H9 (cell line): ENCODE measurements around the gene ENTREP3. TPM values are rescaled to one million over a fixed set of nuclear protein-coding genes. Genes with fewer than 3 reads are reported as not detected.
A peak's percentile ranks its signal among the peaks of the same experiment; 100 is the strongest.

Experiments
- DNase-seq: peaks from one replicate; pipeline ENCODE4 v3.0.0-alpha.2; 2017
- H2AFZ ChIP-seq: one replicate; pipeline ENCODE4 v1.6.1; 2013; ENCODE audit warnings: mild to moderate bottlenecking, low read length, control low read depth, moderate library complexity
- H2AK5ac ChIP-seq: 2 replicates; pipeline ENCODE4 v1.6.1; 2013; ENCODE audit warnings: low read length, control low read depth, mixed read lengths; ENCODE audit not compliant: insufficient read length
- H2BK120ac ChIP-seq: one replicate; pipeline ENCODE4 v1.6.1; 2013; ENCODE audit warnings: low read depth, mild to moderate bottlenecking, low read length, control low read depth, inconsistent platforms; ENCODE audit not compliant: poor library complexity, severe bottlenecking
- H2BK12ac ChIP-seq: 2 replicates; pipeline ENCODE4 v1.6.1; 2013; ENCODE audit warnings: low read length, control low read depth, mixed read lengths, low read depth; ENCODE audit not compliant: insufficient read length
- H2BK15ac ChIP-seq: 2 replicates; pipeline ENCODE4 v1.6.1; 2013; ENCODE audit warnings: low read depth, low read length, control low read depth
- H2BK20ac ChIP-seq: one replicate; pipeline ENCODE4 v1.6.1; 2013; ENCODE audit warnings: low read depth, mild to moderate bottlenecking, low read length, control low read depth, inconsistent platforms; ENCODE audit not compliant: poor library complexity, severe bottlenecking
- H2BK5ac ChIP-seq: 2 replicates; pipeline ENCODE4 v1.6.1; 2013; ENCODE audit warnings: low read length, control low read depth, mixed read lengths; ENCODE audit not compliant: insufficient read length
- H3K14ac ChIP-seq: 2 replicates; pipeline ENCODE4 v1.6.1; 2013; ENCODE audit warnings: low read length, control low read depth; ENCODE audit not compliant: insufficient read depth
- H3K18ac ChIP-seq: 2 replicates; pipeline ENCODE4 v1.6.1; 2013; ENCODE audit warnings: low read depth, mild to moderate bottlenecking, mixed read lengths, low read length, control low read depth; ENCODE audit not compliant: insufficient read length
- H3K23ac ChIP-seq: 2 replicates; pipeline ENCODE4 v1.6.1; 2013; ENCODE audit warnings: low read length, control low read depth, mixed read lengths, low read depth; ENCODE audit not compliant: insufficient read length
- H3K23me2 ChIP-seq: 2 replicates; pipeline ENCODE4 v1.6.1; 2013; ENCODE audit warnings: low read depth, mild to moderate bottlenecking, mixed read lengths, low read length, control low read depth; ENCODE audit not compliant: insufficient read length, poor library complexity, severe bottlenecking
- H3K27ac ChIP-seq: 2 replicates; pipeline ENCODE4 v1.5.1; 2013; ENCODE audit warnings: low read length, control low read depth, mixed read lengths, low read depth; ENCODE audit not compliant: insufficient read length
- H3K27me3 ChIP-seq: 2 replicates; pipeline ENCODE4 v1.6.1; 2013; ENCODE audit warnings: low read length, control low read depth, inconsistent platforms; ENCODE audit not compliant: insufficient read depth
- H3K4ac ChIP-seq: 2 replicates; pipeline ENCODE4 v1.6.1; 2013; ENCODE audit warnings: low read depth, mild to moderate bottlenecking, control low read depth, inconsistent platforms, low read length, moderate library complexity
- H3K4me1 ChIP-seq: 2 replicates; pipeline ENCODE4 v1.6.1; 2013; ENCODE audit warnings: low read length, control low read depth, inconsistent platforms; ENCODE audit not compliant: insufficient read depth
- H3K4me2 ChIP-seq: 2 replicates; pipeline ENCODE4 v1.6.1; 2013; ENCODE audit warnings: low read length, control low read depth, mixed read lengths; ENCODE audit not compliant: insufficient read length, insufficient read depth
- H3K56ac ChIP-seq: 2 replicates; pipeline ENCODE4 v1.6.1; 2013; ENCODE audit warnings: low read depth, mild to moderate bottlenecking, mixed read lengths, low read length, control low read depth; ENCODE audit not compliant: insufficient read length
- H3K79me1 ChIP-seq: 2 replicates; pipeline ENCODE4 v1.6.1; 2013; ENCODE audit warnings: low read depth, mild to moderate bottlenecking, moderate library complexity, low read length, control low read depth, inconsistent platforms; ENCODE audit not compliant: insufficient read depth, poor library complexity, severe bottlenecking
- H3K79me2 ChIP-seq: 2 replicates; pipeline ENCODE4 v1.6.1; 2013; ENCODE audit warnings: low read length, control low read depth, inconsistent platforms; ENCODE audit not compliant: insufficient read depth
- H3K9ac ChIP-seq: 2 replicates; pipeline ENCODE4 v1.6.1; 2013; ENCODE audit warnings: low read length, control low read depth, mixed read lengths; ENCODE audit not compliant: insufficient read length; ENCODE audit errors: extremely low read depth
- H3K9me3 ChIP-seq: one replicate; pipeline ENCODE4 v1.6.1; 2013; ENCODE audit warnings: low read depth, low read length, inconsistent platforms; ENCODE audit not compliant: control insufficient read depth
- H3T11ph ChIP-seq: one replicate; pipeline ENCODE4 v1.6.1; 2013; ENCODE audit warnings: mild to moderate bottlenecking, low read length, control low read depth, inconsistent platforms
- H4K20me1 ChIP-seq: one replicate; pipeline ENCODE4 v1.6.1; 2013; ENCODE audit not compliant: control insufficient read depth, insufficient read length, insufficient read depth
- H4K5ac ChIP-seq: 2 replicates; pipeline ENCODE4 v1.6.1; 2013; ENCODE audit warnings: low read depth, mild to moderate bottlenecking, mixed read lengths, low read length, control low read depth; ENCODE audit not compliant: insufficient read length
- H4K8ac ChIP-seq: replicated peaks from 2 replicates; pipeline ENCODE4 v1.6.1; 2013; ENCODE audit warnings: low read length, control low read depth, mixed read lengths, low read depth; ENCODE audit not compliant: insufficient read length
- H4K91ac ChIP-seq: 2 replicates; pipeline ENCODE4 v1.6.1; 2013; ENCODE audit warnings: low read depth, mild to moderate bottlenecking, moderate library complexity, mixed read lengths, low read length, control low read depth; ENCODE audit not compliant: insufficient read length
- H3K27ac Mint-ChIP-seq, 3 experiments: 2 replicates in 2 of 3; 3 replicates in 1 of 3; pipeline ENCODE4 v1.8.0; 2020 to 2021; ENCODE audit warnings: mixed read lengths in 3 of 3, mild to moderate bottlenecking in 1 of 3, moderate library complexity in 1 of 3
- H3K27me3 Mint-ChIP-seq: 2 replicates; pipeline ENCODE4 v1.8.0; 2021; ENCODE audit warnings: low read depth, mild to moderate bottlenecking, moderate library complexity, mixed read lengths
- H3K36me3 Mint-ChIP-seq, 3 experiments: 2 replicates in 2 of 3; 3 replicates in 1 of 3; pipeline ENCODE4 v1.8.0; 2020 to 2021; ENCODE audit warnings: low read depth in 3 of 3, mixed read lengths in 3 of 3; ENCODE audit not compliant: insufficient read depth in 1 of 3
- H3K4me1 Mint-ChIP-seq, 2 experiments: 2 replicates each; pipeline ENCODE4 v1.8.0; 2020; ENCODE audit warnings: mixed read lengths in 2 of 2
- H3K4me3 Mint-ChIP-seq, 2 experiments: 2 replicates in 1 of 2; 3 replicates in 1 of 2; pipeline ENCODE4 v1.8.0; 2020 to 2021; ENCODE audit warnings: mild to moderate bottlenecking in 2 of 2, mixed read lengths in 2 of 2, moderate library complexity in 1 of 2
- H3K9me3 Mint-ChIP-seq, 2 experiments: 2 replicates in 1 of 2; 3 replicates in 1 of 2; pipeline ENCODE4 v1.8.0; 2020; ENCODE audit warnings: mild to moderate bottlenecking in 2 of 2, mixed read lengths in 2 of 2, moderate library complexity in 1 of 2
- WGBS: extraction: QIAGEN DNeasy Blood & Tissue Kit; methylation state at CpG from one replicate; pipeline ENCODE4 v1.1.7; 2013; ENCODE audit warnings: missing lambda C conversion rate, low lambda C conversion rate, mixed read lengths; ENCODE audit not compliant: insufficient read length; ENCODE audit errors: extremely low coverage; 5-methylcytosine and 5-hydroxymethylcytosine counted together
- total RNA-seq: library from RNA; stranded (reverse); gene quantifications from 2 replicates; pipeline ENCODE4 v1.2.1, GENCODE V29; 2021
- TF ChIP-seq, protein P1 (sequence below): fragments of 200-600 bp; sonication (generic); conservative IDR thresholded peaks from 3 replicates; pipeline ENCODE4 v1.8.0; 2021; ENCODE audit warnings: antibody characterized with exemption, mild to moderate bottlenecking

ENTREP3 gene
- total RNA-seq, 1 experiment from 2014 or later = 41.0 TPM

DNA sequence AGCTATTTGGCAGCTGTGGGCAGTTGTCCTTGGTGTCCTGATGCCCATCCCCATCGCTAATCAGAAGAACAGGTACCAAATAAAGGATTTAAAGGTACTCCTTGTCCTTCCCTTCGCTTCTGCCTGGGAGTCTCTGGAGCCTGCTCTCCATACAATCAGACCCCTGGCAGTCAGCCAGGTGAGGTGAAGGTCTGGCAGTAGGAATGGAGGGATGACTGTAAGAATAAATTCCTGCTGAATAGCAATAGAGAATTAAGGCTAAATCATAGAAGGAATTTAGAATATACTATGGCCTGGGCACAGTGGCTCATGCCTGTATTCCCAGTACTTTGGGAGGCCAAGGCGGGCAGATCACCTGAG is 56.8 kb downstream of the ENTREP3 start:
- Histone ChIP-seq H3K18ac (no peak overlapping the region), H3T11ph (no peak overlapping the region), H2BK20ac (no peak overlapping the region), H3K79me2 (peaks cover 13% of the 10 kb centered on the region; the same call in 1 of the 2 replicates), H4K20me1 (peaks cover 5% of the 10 kb centered on the region), H3K56ac (no peak overlapping the region), H3K4me1 (peaks cover 7% of the 10 kb centered on the region), H3K4ac (no peak overlapping the region), H3K9ac (no peak overlapping the region), H4K8ac (no peak overlapping the region), H3K27me3 (no peaks in the 10 kb centered on the region), H2AFZ (no peak overlapping the region), H2BK120ac (no peak overlapping the region), H4K5ac (peak overlapping the region; percentile 13), H2BK15ac (no peak overlapping the region), H2BK5ac (no peak overlapping the region), H3K23ac (no peak overlapping the region), H2BK12ac (no peak overlapping the region), H2AK5ac (no peak overlapping the region), H3K27ac (no peak overlapping the region), H4K91ac (no peak overlapping the region), H3K79me1 (no peaks in the 10 kb centered on the region), H3K4me2 (no peak overlapping the region), H3K9me3 (no peaks in the 10 kb centered on the region), H3K23me2 (peaks cover 22% of the 10 kb centered on the region), H3K14ac (no peak overlapping the region)
- Mint-ChIP-seq H3K4me1 (peaks cover 23 to 38% of the 10 kb centered on the region in 2 experiments), H3K36me3 (peaks cover 67 to 82% (median 79%) of the 10 kb centered on the region in 3 experiments), H3K27me3 (peaks cover 2% of the 10 kb centered on the region; the same call in 1 of the 2 replicates), H3K4me3 (0 out of 5 replicates have a peak overlapping the region, but pooled peaks have one; percentile 19 to 75), H3K9me3 (peaks cover 3 to 4% of the 10 kb centered on the region in 2 experiments; a peak in 4 of 5 replicates), H3K27ac (peak overlapping the region in 2 of 3 experiments; percentile 86 to 87; a peak in 4 of 7 replicates)
- TF ChIP-seq, protein P1, sequence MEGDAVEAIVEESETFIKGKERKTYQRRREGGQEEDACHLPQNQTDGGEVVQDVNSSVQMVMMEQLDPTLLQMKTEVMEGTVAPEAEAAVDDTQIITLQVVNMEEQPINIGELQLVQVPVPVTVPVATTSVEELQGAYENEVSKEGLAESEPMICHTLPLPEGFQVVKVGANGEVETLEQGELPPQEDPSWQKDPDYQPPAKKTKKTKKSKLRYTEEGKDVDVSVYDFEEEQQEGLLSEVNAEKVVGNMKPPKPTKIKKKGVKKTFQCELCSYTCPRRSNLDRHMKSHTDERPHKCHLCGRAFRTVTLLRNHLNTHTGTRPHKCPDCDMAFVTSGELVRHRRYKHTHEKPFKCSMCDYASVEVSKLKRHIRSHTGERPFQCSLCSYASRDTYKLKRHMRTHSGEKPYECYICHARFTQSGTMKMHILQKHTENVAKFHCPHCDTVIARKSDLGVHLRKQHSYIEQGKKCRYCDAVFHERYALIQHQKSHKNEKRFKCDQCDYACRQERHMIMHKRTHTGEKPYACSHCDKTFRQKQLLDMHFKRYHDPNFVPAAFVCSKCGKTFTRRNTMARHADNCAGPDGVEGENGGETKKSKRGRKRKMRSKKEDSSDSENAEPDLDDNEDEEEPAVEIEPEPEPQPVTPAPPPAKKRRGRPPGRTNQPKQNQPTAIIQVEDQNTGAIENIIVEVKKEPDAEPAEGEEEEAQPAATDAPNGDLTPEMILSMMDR = no peak
- DNase-seq = no peak
- WGBS = no CpG with 5 or more reads among the region's 3 CpGs
